ENCODE measurements around the gene PIKFYVE. TPM values are rescaled to one million over a fixed set of nuclear protein-coding genes. Genes with fewer than 3 reads are reported as not detected.

PIKFYVE gene
- total and polyA plus RNA-seq, 2 donors (not counting 1 experiment from before 2014, with no cell fraction given) = 20.3 to 80.9 TPM

DNA sequence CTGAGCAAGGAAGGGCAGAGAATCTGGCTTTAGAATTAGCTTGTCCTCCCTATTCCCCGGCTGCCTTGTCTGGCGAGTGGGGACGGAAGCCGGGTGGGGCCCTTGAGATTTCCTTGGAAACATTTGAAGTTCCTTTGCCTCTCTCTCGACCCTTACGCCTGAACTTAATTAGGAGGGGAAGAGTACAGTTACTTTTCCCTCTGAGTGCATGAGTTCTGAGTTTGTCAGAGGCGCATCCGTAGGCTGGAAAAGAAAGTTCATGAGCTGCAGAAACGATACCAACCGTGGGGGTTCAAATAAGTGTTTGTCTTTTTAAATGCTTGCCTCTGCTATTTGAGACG is 468 bp downstream of the PIKFYVE start:
- peak overlapping the region; percentile 99 for H3K27ac Mint-ChIP-seq
- Histone ChIP-seq H3K9ac (ENCODE audit: low read length) (peak overlapping the region; percentile 90), H4K20me1 (ENCODE audit: control insufficient read depth, insufficient read depth, low read length, poor library complexity, severe bottlenecking) (peaks cover 27% of the 10 kb centered on the region), H3K4me1 (ENCODE audit: control insufficient read depth in 2 of 2, insufficient read depth in 2 of 2, low read length in 2 of 2) (peaks cover 34 to 42% of the 10 kb centered on the region in 2 donors), H3K27ac (ENCODE audit: low read length in 2 of 2) (peak overlapping the region; percentile 85 to 89), H2AFZ (ENCODE audit: insufficient read depth, low read depth, low read length, poor library complexity, severe bottlenecking) (peak overlapping the region; percentile 89), H3K27me3 (replicated peaks in 1 of 4; ENCODE audit: control extremely low read depth in 1 of 4, control insufficient read depth in 3 of 4, insufficient read depth in 4 of 4, low read length in 3 of 4) (no peaks in the 10 kb centered on the region), H3K36me3 (replicated peaks in 1 of 2; ENCODE audit: control extremely low read depth in 1 of 2, control insufficient read depth in 1 of 2, extremely low read depth in 1 of 2, insufficient read depth in 2 of 2, low read length in 1 of 2) (peaks cover 3 to 4% of the 10 kb centered on the region in 2 experiments), H3K4me2 (replicated peaks; ENCODE audit: low read depth, low read length, poor library complexity, severe bottlenecking) (peak overlapping the region; percentile 87), H3K79me2 (ENCODE audit: control insufficient read depth, insufficient read depth, low read length) (peaks cover 53% of the 10 kb centered on the region), H3K4me3 (ENCODE audit: control extremely low read depth in 1 of 5, extremely low read depth in 1 of 5, insufficient read depth in 1 of 5, low read depth in 2 of 5, low read length in 4 of 5) (peak overlapping the region; percentile 61 to 98 (median 76)), H3K9me3 (ENCODE audit: control extremely low read depth in 1 of 3, control insufficient read depth in 2 of 3, insufficient read depth in 1 of 3, low read length in 2 of 3) (no peaks in the 10 kb centered on the region)
- H3K9me3 Mint-ChIP-seq (ENCODE audit: insufficient read depth) = no peaks in the 10 kb centered on the region
- 0% methylated on average over 4 of the region's 11 CpGs for WGBS (ENCODE audit: insufficient coverage)
- DNase-seq (no peak), ATAC-seq (ENCODE audit: low read depth) (no peak)
- TF ChIP-seq, protein P1, sequence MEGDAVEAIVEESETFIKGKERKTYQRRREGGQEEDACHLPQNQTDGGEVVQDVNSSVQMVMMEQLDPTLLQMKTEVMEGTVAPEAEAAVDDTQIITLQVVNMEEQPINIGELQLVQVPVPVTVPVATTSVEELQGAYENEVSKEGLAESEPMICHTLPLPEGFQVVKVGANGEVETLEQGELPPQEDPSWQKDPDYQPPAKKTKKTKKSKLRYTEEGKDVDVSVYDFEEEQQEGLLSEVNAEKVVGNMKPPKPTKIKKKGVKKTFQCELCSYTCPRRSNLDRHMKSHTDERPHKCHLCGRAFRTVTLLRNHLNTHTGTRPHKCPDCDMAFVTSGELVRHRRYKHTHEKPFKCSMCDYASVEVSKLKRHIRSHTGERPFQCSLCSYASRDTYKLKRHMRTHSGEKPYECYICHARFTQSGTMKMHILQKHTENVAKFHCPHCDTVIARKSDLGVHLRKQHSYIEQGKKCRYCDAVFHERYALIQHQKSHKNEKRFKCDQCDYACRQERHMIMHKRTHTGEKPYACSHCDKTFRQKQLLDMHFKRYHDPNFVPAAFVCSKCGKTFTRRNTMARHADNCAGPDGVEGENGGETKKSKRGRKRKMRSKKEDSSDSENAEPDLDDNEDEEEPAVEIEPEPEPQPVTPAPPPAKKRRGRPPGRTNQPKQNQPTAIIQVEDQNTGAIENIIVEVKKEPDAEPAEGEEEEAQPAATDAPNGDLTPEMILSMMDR (IDR thresholded peaks at IDR 0.05) = no peak
- no peak for TF ChIP-seq EZH2 (IDR thresholded peaks at IDR 0.05; ENCODE audit: borderline replicate concordance, insufficient read depth, low read depth, low read length, poor library complexity, severe bottlenecking)
- peaks cover 45% of the 10 kb centered on the region for H3K4me1 Mint-ChIP-seq
- no peaks in the 10 kb centered on the region for H3K27me3 Mint-ChIP-seq
- POLR2A ChIA-PET = interaction anchor here (1.8 to 3.4 kb wide), 3 partner anchors 12 to 641 kb away, joined by 10 to 31 read pairs (median 11); partner anchors contain the start of genes IDH1 and METTL21A
- H3K4me3 Mint-ChIP-seq = peak overlapping the region; percentile 95
- CTCF ChIA-PET = interaction anchor here (1.0 to 2.4 kb wide), 4 partner anchors 12 to 736 kb away, joined by 3 to 63 read pairs (median 4); partner anchors contain the start of genes CREB1 and IDH1
- intact Hi-C loops (cut with micrococcal nuclease) = loop anchor here (1.0 to 10.0 kb wide), 9 partner anchors 11 to 1499 kb away; partner anchors contain the start of genes CCNYL1, CREB1, FASTKD2 and IDH1

DNA sequence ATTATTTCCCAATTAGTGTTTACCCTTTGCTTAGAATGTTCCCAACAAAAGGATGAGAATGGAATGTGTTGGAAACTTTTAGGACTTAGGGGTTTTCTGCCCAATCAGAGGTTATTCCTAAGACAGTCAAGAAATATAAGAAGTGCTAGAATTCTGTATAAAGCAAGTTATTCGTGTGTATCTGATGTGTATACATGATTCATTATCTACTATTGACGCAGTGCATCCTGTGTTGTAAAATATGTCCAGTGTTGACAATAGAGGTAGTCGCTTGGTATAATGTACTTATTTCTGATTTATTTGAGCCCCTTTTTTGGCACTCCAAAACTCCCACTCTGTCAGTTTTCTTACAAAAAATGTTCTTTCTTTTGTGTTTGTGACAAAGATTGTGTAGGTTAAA is 881 bp downstream of the PIKFYVE start:
- H3K27ac ChIP-seq (ENCODE audit: low read length in 2 of 2) = peak overlapping the region; percentile 85 to 89
- no CpG with 5 or more reads among the region's 3 CpGs for WGBS (ENCODE audit: insufficient coverage)
- H3K4me2 ChIP-seq (replicated peaks; ENCODE audit: low read depth, low read length, poor library complexity, severe bottlenecking) = peak overlapping the region; percentile 87
- peaks cover 34 to 42% of the 10 kb centered on the region in 2 donors for H3K4me1 ChIP-seq (ENCODE audit: control insufficient read depth in 2 of 2, insufficient read depth in 2 of 2, low read length in 2 of 2)
- Mint-ChIP-seq H3K4me1 (peaks cover 45% of the 10 kb centered on the region), H3K27ac (peak overlapping the region; percentile 99), H3K27me3 (no peaks in the 10 kb centered on the region), H3K9me3 (ENCODE audit: insufficient read depth) (no peaks in the 10 kb centered on the region), H3K4me3 (peak overlapping the region; percentile 95)
- TF ChIP-seq EZH2 (IDR thresholded peaks at IDR 0.05; ENCODE audit: borderline replicate concordance, insufficient read depth, low read depth, low read length, poor library complexity, severe bottlenecking) = no peak
- TF ChIP-seq, protein P1 (IDR thresholded peaks at IDR 0.05) = no peak
- DNase-seq (no peak), ATAC-seq (ENCODE audit: low read depth) (no peak)
- ChIA-PET POLR2A (interaction anchor here (1.8 to 2.4 kb wide), 2 partner anchors 45 to 642 kb away, joined by 10 to 11 read pairs; partner anchors contain the start of gene METTL21A), CTCF (interaction anchor here (1.2 to 4.8 kb wide), 4 partner anchors 13 to 53 kb away, joined by 3 to 63 read pairs (median 24); partner anchors contain the start of gene IDH1)
- H2AFZ ChIP-seq (ENCODE audit: insufficient read depth, low read depth, low read length, poor library complexity, severe bottlenecking) = peak overlapping the region; percentile 89
- peak overlapping the region; percentile 61 to 98 (median 76) for H3K4me3 ChIP-seq (ENCODE audit: control extremely low read depth in 1 of 5, extremely low read depth in 1 of 5, insufficient read depth in 1 of 5, low read depth in 2 of 5, low read length in 4 of 5)
- H3K79me2 ChIP-seq (ENCODE audit: control insufficient read depth, insufficient read depth, low read length) = peaks cover 57% of the 10 kb centered on the region
- peaks cover 4 to 7% of the 10 kb centered on the region in 2 experiments for H3K36me3 ChIP-seq (replicated peaks in 1 of 2; ENCODE audit: control extremely low read depth in 1 of 2, control insufficient read depth in 1 of 2, extremely low read depth in 1 of 2, insufficient read depth in 2 of 2, low read length in 1 of 2)
- H3K27me3 ChIP-seq (replicated peaks in 1 of 4; ENCODE audit: control extremely low read depth in 1 of 4, control insufficient read depth in 3 of 4, insufficient read depth in 4 of 4, low read length in 3 of 4) = no peaks in the 10 kb centered on the region
- H3K9ac ChIP-seq (ENCODE audit: low read length) = peak overlapping the region; percentile 90
- no peaks in the 10 kb centered on the region for H3K9me3 ChIP-seq (ENCODE audit: control extremely low read depth in 1 of 3, control insufficient read depth in 2 of 3, insufficient read depth in 1 of 3, low read length in 2 of 3)
- peaks cover 31% of the 10 kb centered on the region for H4K20me1 ChIP-seq (ENCODE audit: control insufficient read depth, insufficient read depth, low read length, poor library complexity, severe bottlenecking)
- intact Hi-C loops (cut with micrococcal nuclease) = loop anchor here (1.0 to 10.0 kb wide), 9 partner anchors 12 to 1500 kb away; partner anchors contain the start of genes CCNYL1, CREB1, FASTKD2 and IDH1
